ENCODE data around the gene BTBD7.

Gene BTBD7

GRCh38 chr14:93299416-93299815 is 33.4 kb downstream of the BTBD7 start:
- no peak overlapping the region for H3K4me3 ChIP-seq (replicated peaks; ENCODE audit: low read depth, low read length)
- no peak for DNase-seq (ENCODE audit: low read depth)
- TF ChIP-seq, protein P1, sequence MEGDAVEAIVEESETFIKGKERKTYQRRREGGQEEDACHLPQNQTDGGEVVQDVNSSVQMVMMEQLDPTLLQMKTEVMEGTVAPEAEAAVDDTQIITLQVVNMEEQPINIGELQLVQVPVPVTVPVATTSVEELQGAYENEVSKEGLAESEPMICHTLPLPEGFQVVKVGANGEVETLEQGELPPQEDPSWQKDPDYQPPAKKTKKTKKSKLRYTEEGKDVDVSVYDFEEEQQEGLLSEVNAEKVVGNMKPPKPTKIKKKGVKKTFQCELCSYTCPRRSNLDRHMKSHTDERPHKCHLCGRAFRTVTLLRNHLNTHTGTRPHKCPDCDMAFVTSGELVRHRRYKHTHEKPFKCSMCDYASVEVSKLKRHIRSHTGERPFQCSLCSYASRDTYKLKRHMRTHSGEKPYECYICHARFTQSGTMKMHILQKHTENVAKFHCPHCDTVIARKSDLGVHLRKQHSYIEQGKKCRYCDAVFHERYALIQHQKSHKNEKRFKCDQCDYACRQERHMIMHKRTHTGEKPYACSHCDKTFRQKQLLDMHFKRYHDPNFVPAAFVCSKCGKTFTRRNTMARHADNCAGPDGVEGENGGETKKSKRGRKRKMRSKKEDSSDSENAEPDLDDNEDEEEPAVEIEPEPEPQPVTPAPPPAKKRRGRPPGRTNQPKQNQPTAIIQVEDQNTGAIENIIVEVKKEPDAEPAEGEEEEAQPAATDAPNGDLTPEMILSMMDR (IDR thresholded peaks at IDR 0.05; ENCODE audit: low read length, missing control alignments): no peak

GRCh38 chr14:93295541-93296220 is 37.2 kb downstream of the BTBD7 start:
- no peak for DNase-seq (ENCODE audit: low read depth)
- H3K4me3 ChIP-seq (replicated peaks; ENCODE audit: low read depth, low read length): no peak overlapping the region
- TF ChIP-seq, protein P1 (IDR thresholded peaks at IDR 0.05; ENCODE audit: low read length, missing control alignments): no peak

- H3K4me3 ChIP-seq (replicated peaks; ENCODE audit: low read depth, low read length): no peak overlapping the region
- DNase-seq (ENCODE audit: low read depth): peak; percentile 49
- TF ChIP-seq, protein P1 (IDR thresholded peaks at IDR 0.05; ENCODE audit: low read length, missing control alignments): no peak
Observed at GRCh38 chr14:93286212-93286890, 46.5 kb downstream of the BTBD7 start.

- DNase-seq (ENCODE audit: low read depth): peak; percentile 37
- TF ChIP-seq, protein P1 (IDR thresholded peaks at IDR 0.05; ENCODE audit: low read length, missing control alignments): no peak
Observed at GRCh38 chr14:93285044-93285443, 47.8 kb downstream of the BTBD7 start.

DNA sequence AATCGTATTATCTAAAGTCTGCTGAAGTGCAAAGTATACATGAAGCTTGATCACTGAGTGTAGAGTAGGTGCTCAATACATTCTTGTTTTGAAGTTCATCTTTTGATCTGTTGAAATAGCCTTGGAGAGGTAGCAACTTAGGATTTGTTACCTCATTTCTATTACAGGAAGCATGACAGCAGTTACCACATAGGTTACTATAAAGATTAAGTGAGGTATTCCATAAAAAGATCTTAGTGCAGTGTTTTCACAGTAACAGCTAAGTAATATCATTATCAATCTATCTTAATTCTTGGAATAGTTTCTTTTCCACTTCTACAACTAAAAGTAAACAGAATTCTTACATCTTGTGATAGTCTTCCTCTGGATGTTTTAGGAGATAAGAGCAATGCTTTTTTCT is 50.9 kb downstream of the BTBD7 start:
- TF ChIP-seq, protein P1 (IDR thresholded peaks at IDR 0.05; ENCODE audit: low read length, missing control alignments): no peak
- DNase-seq (ENCODE audit: low read depth): peak; percentile 28
- no peak overlapping the region for H3K4me3 ChIP-seq (replicated peaks; ENCODE audit: low read depth, low read length)

More at GRCh38 chr14:93285044-93285443, 47.8 kb downstream of the BTBD7 start:
- H3K4me3 ChIP-seq (replicated peaks; ENCODE audit: low read depth, low read length): no peak overlapping the region

DNA sequence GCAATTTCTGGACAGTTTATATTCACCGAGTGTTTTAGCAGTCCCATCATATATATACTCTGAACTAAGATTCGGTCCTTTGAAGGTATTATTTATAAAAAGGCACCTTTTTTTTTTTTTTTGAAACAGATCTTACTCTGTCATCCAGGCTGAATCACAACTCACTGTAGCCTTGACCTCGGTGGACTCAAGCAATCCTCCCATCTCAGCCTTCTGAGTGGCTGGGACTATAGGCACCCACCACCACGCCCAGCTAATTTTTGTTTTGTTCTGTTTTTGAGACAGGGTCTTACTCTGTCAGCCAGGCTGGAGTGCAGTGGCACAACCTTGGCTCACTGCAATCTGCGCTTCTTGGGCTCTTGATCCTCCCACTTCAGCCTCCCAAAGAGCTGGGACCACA is 52.1 kb downstream of the BTBD7 start:
- no peak for DNase-seq (ENCODE audit: low read depth)
- TF ChIP-seq, protein P1 (IDR thresholded peaks at IDR 0.05; ENCODE audit: low read length, missing control alignments): no peak
- H3K4me3 ChIP-seq (replicated peaks; ENCODE audit: low read depth, low read length): no peak overlapping the region

Measured in fibroblast of pulmonary artery (primary cell).